Posterior cingulate gyrus (tissue), 11 donors: Measurements from ENCODE around the gene KCNC1.

ENCODE experiments used
- DNase-seq, 10 donors: peaks; one replicate each; pipeline versions ENCODE4 v3.0.0 to v3.0.0-alpha.2; 2020 to 2021; ENCODE audit warnings: mixed read lengths in 3 of 10
- intact Hi-C: fragments of 100-400 bp; cut with DNase I; formaldehyde crosslinking; loops from one replicate; pipeline ENCODE4 v1.15.1; 2023

Gene KCNC1

DNA sequence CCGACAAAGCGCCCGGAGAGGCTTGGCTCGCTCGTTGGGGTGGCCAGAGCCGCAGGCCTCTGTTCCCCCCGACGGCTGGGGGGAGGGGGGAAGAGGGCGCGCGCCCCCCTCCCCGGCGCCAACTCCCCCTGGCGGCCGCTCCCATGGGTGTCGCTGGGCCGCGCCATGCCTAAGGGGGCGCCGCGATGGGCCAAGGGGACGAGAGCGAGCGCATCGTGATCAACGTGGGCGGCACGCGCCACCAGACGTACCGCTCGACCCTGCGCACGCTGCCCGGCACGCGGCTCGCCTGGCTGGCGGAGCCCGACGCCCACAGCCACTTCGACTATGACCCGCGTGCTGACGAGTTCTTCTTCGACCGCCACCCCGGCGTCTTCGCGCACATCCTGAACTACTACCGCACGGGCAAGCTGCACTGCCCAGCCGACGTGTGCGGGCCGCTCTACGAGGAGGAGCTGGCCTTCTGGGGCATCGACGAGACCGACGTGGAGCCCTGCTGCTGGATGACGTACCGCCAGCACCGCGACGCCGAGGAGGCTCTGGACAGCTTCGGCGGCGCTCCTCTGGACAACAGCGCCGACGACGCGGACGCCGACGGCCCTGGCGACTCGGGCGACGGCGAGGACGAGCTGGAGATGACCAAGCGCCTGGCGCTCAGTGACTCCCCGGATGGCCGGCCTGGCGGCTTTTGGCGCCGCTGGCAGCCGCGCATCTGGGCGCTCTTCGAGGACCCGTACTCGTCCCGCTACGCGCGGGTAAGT lies 1.4 kb downstream of the KCNC1 start:
- intact Hi-C loops = no loop called here
- peak in 3 of 10 donors; percentile 46 to 89 (median 85) for DNase-seq

DNA sequence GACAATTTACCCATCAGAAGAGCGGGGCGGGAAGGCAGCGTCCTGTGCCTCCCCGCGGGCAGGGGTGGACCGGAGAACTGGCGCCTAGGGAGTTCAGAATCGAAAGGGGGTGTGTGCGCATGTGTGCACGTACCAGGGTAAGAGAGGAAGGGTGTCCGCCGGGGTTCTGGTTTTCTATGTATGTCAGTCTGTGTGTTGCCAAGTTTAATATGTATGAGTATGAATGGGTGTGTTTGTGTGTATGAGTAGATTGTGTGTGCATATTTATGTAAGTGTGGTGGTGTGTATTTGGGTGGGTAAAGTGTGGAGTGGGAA lies 2.0 kb downstream of the KCNC1 start:
- peak in 1 of 10 donors; percentile 80 for DNase-seq
- intact Hi-C loops = no loop called here

DNA sequence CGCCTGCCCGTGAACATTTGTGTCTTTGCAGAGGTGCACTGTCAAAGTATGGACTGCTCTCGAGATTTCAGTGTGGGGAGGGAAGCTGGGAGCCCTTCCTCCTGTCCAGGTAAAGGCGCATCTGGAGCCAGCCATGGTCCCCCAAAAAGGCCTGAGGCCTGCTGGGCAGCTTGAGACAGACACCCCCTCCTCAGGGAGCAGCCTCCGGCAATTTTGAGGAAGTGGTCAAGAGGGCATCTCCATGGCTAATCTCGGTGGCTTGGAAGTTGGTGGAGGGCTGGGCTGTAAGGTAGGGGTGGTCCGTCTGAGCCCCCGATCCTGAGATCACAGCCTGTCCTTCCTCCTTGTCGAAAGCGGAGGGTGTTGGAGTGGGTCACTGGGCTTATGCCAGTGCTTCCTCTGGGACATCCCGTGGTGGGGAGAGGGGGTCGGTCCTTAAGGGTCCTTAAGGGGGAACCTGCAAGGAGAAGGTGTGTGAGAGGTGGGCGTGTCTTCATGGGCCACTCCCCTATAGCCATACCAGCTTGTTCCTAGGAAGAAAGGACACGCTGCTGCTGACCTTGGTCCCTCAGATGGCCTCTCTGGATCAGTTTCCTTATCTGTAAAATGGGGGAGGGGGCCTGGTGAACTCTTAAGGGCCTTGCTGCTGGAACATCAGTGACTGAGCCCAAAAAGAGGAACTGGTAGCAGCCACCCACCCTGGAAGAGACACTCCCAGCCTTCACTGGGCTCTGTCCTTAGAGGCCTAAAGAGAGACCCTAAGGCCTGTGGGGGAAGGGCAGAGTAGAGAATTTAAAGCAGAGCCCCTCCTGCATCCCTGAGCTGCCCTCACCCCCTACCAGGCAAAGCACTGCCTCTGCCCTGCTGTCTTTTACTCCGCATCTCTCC lies 2.6 kb downstream of the KCNC1 start:
- DNase-seq = peak in 2 of 10 donors; percentile 21 to 70
- intact Hi-C loops = no loop called here

DNA sequence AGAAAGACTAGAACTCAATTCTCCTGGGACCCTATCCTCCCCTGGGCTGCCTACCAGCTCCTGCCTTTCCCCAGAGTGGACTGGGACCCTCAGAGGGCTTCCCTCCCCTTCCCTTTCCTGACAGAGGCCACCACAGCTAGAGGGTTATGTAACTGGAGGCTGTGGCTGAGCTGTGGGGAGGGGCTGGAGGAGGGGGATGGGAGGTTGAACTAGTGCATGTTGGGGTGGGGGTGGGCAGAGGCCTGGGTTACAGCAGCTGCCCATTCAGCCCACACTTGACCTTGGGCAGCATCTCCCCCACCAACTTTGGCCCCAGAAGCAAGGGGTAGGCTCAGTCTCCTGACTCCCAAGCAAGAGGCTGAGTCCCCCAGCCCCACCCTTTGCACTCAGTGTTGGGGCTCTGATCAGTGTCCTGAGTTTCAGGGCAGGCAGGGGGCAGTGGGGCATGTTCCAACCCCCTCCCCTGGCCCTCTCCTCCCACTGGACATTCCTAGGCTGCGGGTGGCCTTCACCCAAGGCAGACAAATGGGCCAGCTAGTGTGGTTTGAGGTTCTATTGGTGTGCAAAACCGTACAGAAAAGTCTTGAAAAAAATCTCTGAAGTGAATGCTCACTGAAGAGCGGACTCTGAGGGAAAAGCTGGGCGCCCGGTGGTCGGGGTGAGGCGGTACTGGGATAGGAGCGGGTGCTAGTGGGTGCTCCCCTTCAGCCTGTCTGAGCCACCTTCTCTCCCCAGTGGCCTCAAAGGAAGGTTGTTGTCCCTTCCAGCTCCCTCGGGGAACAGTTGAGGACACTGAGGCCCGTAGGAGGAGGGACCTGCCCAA lies 3.8 kb downstream of the KCNC1 start:
- peak in 3 of 10 donors; percentile 13 to 73 (median 66) for DNase-seq
- intact Hi-C loops = no loop called here

DNA sequence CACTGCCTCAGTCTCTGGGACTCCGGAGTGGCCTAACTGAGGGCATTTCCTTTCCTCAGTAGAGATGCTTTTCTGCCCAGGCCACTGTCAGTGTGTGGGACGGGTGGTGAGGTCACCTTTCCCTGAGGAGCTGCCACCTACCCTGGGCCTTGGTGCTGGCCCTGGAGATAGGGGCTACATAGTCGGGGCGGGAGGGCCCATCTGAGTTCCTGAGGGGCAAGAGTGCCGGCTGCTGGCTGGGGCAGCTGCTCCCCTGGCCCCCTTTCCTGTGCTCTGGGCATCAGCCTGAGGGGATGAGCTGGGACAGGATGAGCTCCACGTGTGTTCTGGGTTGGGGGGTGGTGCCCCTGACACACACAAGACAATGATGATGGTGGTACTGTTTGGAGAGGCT lies 5.4 kb downstream of the KCNC1 start:
- intact Hi-C loops = loop anchor here (5.0 kb wide), 1 partner anchor 107 kb away; no protein-coding TSS in a partner anchor
- peak in 3 of 10 donors; percentile 13 to 66 (median 55) for DNase-seq

DNA sequence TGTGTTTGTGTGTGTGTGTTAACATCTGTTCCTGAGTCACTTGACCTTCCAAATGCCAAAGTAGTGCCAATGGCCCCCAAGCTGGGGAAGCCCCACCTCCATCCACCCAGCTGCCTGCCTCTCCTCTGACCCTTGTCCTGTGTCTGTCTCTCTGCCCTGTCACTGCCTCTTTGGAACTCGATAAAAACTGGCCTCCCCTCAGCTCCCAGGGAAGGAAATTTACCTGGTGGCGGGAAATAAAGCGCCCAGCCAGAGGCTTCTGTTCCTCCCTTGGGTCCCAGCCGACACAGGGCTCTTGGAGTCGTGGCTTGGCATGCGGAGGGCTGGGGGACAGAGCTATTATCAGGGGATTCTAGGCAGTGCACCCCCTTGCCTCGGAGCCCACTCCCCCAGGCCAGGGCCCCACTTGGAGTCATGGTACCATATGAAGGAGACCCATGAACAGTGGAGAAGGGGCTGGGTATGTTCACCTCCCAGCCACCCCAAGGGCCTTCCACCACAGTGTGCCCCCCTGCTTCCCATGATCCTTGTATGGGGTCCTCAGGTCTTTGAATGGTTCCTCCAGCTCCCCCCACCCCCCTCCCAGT lies 6.2 kb downstream of the KCNC1 start:
- intact Hi-C loops = loop anchor here (5.0 kb wide), 1 partner anchor 107 kb away; no protein-coding TSS in a partner anchor
- peak in 2 of 10 donors; percentile 50 to 53 for DNase-seq

DNA sequence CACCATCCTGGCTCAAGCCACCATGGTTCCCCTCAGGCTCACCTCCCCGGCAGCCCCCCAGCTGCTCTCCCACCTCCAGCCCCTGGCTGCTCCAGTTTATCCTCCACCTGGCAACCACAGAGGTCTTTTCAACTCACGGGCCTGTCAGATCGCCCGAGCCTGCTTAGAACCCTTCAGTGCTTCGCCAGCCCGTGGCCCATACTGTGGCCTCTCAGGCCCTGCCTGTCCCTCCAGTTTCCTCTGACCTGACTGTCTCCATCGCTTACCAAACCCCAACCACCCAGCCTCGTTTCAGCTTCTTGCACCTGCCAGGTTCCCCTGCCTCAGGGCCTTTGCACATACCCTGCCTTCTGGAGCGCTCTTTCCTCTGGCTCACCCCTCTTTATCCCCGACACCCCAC lies 6.9 kb downstream of the KCNC1 start:
- intact Hi-C loops = loop anchor here (5.0 kb wide), 1 partner anchor 106 kb away; no protein-coding TSS in a partner anchor
- DNase-seq = peak in 3 of 10 donors; percentile 1 to 77 (median 59)

DNA sequence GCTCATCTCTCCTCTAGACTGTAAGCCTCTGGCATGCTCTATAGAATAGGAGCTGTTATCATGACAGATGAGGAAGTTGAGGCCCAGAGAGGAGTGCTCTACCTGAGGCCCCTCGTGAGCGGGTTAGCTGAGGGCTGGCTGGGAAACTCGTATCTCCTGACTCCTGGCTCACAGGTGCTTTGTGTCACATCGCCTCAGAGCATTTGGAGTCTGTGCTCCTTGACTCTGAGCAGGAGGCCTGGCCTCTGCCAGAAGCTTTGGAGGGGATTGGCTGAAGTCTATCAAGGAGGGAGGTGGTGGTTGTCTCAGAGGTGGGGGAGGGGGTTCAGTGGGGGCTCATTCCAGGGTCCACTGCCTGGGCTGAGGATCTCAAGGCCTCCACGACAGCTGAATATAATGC lies 7.4 kb downstream of the KCNC1 start:
- intact Hi-C loops = loop anchor here (5.0 kb wide), 1 partner anchor 105 kb away; no protein-coding TSS in a partner anchor
- DNase-seq = peak in 3 of 10 donors; percentile 31 to 62 (median 47)

DNA sequence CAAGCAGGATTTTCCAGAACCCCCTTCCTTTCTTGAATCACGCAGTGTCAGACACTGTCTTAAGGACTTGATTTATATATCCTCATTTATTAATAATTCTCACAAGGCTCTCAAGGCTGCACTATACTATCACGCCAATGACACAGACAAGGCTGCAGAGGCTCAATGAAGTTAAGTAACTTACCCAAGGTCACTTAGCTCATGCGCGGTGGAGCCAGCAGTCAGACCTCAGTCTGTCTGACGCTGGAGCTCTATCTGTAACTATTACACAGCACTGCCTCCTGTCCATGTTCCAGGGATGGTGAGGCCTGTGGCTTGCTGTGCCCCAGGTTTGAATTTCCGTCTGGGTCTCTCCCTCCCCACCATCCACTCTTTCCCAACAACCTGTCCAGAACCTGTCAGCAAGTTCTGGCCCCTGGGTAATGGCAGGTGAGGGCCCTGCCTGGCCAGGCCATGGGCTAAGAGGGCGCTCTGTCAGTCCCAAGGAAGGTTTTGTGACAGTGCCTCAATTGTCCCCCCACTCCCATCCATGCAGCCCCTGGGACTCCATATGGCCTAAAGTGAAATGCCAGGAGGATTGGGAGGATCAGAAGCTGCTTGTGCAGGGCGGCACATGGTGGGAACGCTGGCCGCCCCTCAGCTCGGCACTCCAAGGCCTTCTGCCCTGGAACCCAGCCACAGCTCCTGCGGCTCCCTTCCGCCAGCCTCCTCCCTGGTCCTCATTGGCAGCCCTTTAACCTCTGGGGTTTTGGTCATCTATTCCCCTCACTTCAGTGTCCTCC lies 8.6 kb downstream of the KCNC1 start:
- peak in 3 of 10 donors; percentile 27 to 72 (median 53) for DNase-seq
- intact Hi-C loops = loop anchor here (5.0 kb wide), 1 partner anchor 104 kb away; no protein-coding TSS in a partner anchor

DNA sequence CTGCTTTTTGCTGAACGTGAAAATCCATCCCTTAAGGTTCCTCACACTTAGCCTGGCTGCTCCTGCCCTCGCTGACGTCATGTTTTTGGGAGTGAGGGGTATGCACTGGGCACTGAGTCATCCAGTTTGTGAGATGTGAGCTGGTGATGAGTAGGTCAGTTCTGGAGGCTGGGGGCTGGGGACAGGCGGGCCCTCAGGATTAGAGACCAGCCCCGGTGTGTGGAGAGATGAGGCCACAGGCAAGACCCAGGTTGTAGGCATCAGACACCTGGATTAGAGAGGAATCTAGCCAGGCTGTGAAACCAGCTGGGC lies 9.2 kb downstream of the KCNC1 start:
- DNase-seq = peak in 2 of 10 donors; percentile 41 to 77
- intact Hi-C loops = loop anchor here (5.0 kb wide), 1 partner anchor 104 kb away; no protein-coding TSS in a partner anchor

DNA sequence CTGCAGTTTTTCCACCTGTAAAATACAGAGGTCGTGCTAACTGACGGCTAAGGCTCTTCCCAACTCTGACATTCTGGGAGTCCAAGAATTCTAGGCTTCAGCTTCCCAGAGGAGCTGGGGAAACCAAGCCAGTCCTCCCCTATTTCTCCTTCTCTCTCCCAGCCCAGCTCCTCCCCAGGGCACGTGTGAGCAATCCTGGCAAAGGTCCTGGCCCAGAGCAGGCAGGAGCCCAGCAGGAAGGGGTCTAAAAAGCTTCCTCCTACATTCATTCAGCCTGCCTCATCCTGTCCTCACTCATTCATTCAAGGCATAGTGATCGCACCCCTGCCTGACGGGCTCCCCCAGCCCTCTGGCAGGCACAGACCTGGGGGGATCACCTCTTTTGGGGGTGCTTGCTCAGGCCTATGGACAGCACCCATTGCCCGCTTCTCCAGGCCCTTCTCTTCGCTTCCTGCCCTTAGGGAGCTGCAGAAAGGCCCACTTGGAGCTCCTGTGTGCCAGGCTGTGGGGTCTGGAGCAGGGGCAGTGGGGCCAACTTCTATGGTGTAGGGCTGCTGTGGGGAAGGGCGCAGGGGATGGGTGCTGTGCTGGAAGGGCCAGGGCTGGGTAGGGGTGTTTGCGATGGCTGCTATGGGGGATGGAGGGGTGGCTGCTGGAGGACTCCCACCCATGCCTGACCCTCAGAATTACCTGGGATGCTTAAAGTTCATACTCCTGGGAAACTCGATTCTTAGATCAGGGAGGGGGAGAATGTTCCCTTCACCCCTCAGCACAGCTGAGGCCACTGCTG lies 9.8 kb downstream of the KCNC1 start:
- DNase-seq = peak in 3 of 10 donors; percentile 61 to 77 (median 61)

DNA sequence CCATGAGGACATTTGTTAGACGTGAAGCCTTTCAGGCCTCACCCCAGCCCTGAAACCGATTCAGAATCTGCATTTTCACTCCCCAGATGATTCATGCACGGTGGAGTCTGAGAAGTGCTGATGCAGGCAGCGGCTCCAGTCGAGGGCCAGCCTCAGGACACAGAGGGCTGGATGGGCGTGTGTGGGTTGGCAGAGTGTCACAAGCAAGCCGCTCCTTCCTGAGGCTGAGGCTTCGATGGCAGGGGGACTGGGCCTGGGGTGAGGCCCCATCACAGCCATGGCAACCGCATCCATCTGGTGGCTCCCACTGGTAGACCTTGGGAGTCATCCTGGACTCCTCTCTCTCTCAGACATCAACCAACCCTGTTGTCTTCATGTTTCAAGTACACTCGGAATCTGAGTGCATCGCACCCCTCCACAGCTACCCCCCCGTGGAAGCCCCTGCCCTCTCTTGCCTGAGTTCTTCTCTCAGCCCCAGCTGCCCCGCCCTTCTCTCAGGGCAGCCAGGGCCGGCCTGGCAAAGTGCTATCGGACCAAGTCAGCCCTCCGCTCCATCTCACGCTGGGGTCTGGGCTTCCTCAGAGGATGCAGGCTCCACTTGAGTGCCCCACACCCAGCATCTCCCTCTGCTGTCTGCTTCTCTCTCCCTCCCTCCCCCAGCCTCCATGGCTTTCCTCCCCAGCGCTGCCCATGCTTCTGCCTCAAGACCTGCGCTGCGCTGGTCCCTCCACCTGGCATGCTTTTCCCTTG lies 10.6 kb downstream of the KCNC1 start:
- DNase-seq = peak in 3 of 10 donors; percentile 57 to 75 (median 71)
- intact Hi-C loops = no loop called here

More for the DNA sequence above, 9.8 kb downstream of the KCNC1 start:
- intact Hi-C loops = loop anchor here (5.0 kb wide), 1 partner anchor 103 kb away; no protein-coding TSS in a partner anchor

DNA sequence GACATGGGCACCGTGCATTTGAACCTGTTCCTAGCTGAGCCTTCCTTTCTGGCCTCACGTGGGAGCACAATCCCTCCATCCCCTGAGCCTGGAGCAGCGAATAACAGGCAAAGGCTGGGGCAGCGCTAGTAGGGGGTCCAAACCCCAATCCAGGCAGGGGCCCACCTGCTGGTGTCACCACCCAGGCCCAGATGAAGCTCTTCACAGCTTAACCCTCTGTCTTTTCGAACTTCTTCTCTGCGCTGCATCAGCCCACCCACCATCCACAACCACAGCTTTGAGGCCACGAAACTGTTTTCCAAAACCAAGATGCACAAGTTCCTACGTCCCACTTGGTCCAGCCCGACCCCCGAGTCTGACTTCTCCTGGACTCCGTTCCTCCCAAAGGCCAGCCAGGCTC lies 11.5 kb downstream of the KCNC1 start:
- peak in 3 of 10 donors; percentile 33 to 57 (median 48) for DNase-seq
- intact Hi-C loops = no loop called here

DNA sequence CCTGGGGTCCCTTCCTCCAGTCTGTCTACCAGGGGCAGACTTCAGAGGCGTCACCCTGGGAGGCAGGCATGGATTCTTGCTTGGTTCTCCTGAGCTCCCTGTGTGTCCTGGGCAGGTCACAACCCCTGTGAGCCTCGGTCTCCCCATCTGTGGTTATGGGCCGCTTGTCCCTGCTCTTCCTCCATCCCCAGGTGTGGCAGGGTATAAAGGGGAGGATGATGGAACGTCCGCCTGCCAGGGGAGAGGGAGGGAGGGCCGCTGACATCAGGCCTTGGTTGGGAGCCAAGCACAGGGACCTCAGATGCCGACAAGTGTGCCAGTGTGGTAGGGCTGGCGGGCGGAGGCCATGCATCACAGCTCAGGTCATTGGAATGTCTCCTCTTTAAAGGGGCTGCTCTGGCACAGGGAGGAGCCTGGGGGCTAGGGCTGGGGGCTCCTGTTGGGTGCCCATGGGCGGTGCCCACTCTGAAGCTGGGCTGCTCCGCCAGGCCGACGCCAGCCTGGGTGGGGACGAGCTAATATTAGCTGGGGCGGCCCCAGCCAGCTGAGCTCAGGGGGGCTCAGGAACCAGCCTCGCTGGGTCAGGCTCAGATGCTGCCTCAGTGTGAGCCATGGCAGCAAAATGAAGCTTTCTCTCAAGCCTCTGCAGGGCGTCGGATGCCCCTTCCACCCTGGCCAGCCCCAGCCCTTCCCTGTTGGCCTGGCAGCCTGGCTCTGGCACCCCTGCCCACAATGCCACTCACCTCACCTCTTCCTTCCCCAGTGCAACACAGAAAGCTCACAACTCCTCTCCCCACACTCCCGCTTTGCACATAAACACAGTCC lies 12.8 kb downstream of the KCNC1 start:
- intact Hi-C loops = no loop called here
- DNase-seq = peak in 3 of 10 donors; percentile 48 to 72 (median 63)

DNA sequence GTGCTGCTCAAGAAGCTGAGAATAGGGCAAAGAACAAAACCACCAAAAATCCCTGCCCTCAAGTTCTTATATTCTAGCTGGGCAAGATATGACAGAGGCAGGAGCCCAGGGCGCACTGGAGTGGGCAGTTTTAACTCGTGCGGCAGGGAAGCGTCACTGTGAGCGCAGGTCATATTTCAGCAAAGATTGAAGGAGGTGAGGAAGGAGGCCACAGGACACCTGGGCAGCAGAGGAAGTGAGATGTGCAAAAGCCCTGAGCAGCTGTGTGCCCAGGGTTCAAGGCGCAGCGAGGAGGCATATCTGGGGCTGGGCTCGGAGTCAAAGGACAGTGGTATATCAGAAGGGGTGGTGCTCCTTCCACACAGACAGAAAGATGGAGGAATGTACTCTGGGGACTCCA lies 13.5 kb downstream of the KCNC1 start:
- intact Hi-C loops = no loop called here
- DNase-seq = peak in 1 of 10 donors; percentile 62
